CD14-positive monocyte (primary cell): ENCODE data around the gene OR51I1. TPM values are rescaled to one million over a fixed set of nuclear protein-coding genes. Genes with fewer than 3 reads are reported as not detected.

Source experiments
- DNase-seq, 3 donors: peaks; one replicate each; pipeline ENCODE4 v3.0.0-alpha.2; 2011 to 2022
- H2AFZ ChIP-seq: 2 replicates; pipeline ENCODE4 v1.6.0; 2012; ENCODE audit warnings: mild to moderate bottlenecking, low read depth, low read length, inconsistent platforms; ENCODE audit not compliant: insufficient read depth, poor library complexity, severe bottlenecking
- H3K27ac ChIP-seq, 2 donors: 1 replicate in 1 of 2; 2 replicates in 1 of 2; pipeline ENCODE4 v1.5.1; 2012 to 2013; ENCODE audit warnings: low read length in 2 of 2, control low read depth in 1 of 2, inconsistent platforms in 1 of 2, low read depth in 1 of 2, mild to moderate bottlenecking in 1 of 2
- H3K27me3 ChIP-seq, 2 donors: one replicate each; pipeline versions ENCODE4 v1.6.0 to v1.6.1; 2011 to 2013; ENCODE audit warnings: low read length in 2 of 2; ENCODE audit not compliant: control insufficient read depth in 2 of 2, insufficient read depth in 2 of 2
- H3K36me3 ChIP-seq, 2 donors: replicated peaks in 1 of 2; 1 replicate in 1 of 2; 2 replicates in 1 of 2; pipeline versions ENCODE4 v1.5.1 to v1.6.1; 2012 to 2013; ENCODE audit warnings: low read length in 2 of 2, control low read depth in 1 of 2, inconsistent platforms in 1 of 2, mild to moderate bottlenecking in 1 of 2; ENCODE audit not compliant: insufficient read depth in 2 of 2, control insufficient read depth in 1 of 2
- H3K4me1 ChIP-seq, 2 donors: 1 replicate in 1 of 2; 2 replicates in 1 of 2; pipeline versions ENCODE4 v1.5.1 to v1.6.1; 2012 to 2013; ENCODE audit warnings: low read length in 2 of 2, control low read depth in 1 of 2, inconsistent platforms in 1 of 2, mild to moderate bottlenecking in 1 of 2, moderate library complexity in 1 of 2; ENCODE audit not compliant: insufficient read depth in 2 of 2, control insufficient read depth in 1 of 2
- H3K4me2 ChIP-seq: replicated peaks from 2 replicates; pipeline ENCODE3; 2012; ENCODE audit warnings: low read length, moderate library complexity, mild to moderate bottlenecking; ENCODE audit not compliant: poor library complexity, severe bottlenecking; ENCODE audit errors: extremely low read depth
- H3K4me3 ChIP-seq, 3 experiments: fragments of 200-600 bp in 1 of 3; sonication (generic) in 1 of 3; replicated peaks in 1 of 3; 1 replicate in 2 of 3; 2 replicates in 1 of 3; pipeline ENCODE4 v1.5.1; 2011 to 2013; ENCODE audit warnings: low read length in 3 of 3, mild to moderate bottlenecking in 3 of 3, control low read depth in 2 of 3, low read depth in 2 of 3, inconsistent platforms in 1 of 3, moderate library complexity in 1 of 3
- H3K79me2 ChIP-seq: 2 replicates; pipeline ENCODE4 v1.6.0; 2012; ENCODE audit warnings: mild to moderate bottlenecking, control low read depth, inconsistent platforms, low read length, moderate library complexity; ENCODE audit not compliant: insufficient read depth
- H3K9ac ChIP-seq: 2 replicates; pipeline ENCODE4 v1.6.0; 2017; ENCODE audit warnings: low read length, mild to moderate bottlenecking; ENCODE audit not compliant: insufficient read depth, poor library complexity, severe bottlenecking
- H3K9me3 ChIP-seq, 2 donors: replicated peaks in 1 of 2; 1 replicate in 1 of 2; 2 replicates in 1 of 2; pipeline versions ENCODE4 v1.5.1 to v1.6.1; 2012 to 2013; ENCODE audit warnings: low read length in 2 of 2, control low read depth in 1 of 2; ENCODE audit not compliant: control insufficient read depth in 1 of 2, insufficient read depth in 1 of 2
- H4K20me1 ChIP-seq: 2 replicates; pipeline ENCODE4 v1.6.0; 2012; ENCODE audit warnings: mild to moderate bottlenecking, low read length, control low read depth, moderate library complexity; ENCODE audit not compliant: insufficient read depth
- H3K27ac Mint-ChIP-seq, 7 donors: one replicate each; pipeline ENCODE4 v1.8.0; 2020; ENCODE audit warnings: mild to moderate bottlenecking in 7 of 7, mixed read lengths in 7 of 7, moderate library complexity in 6 of 7, inconsistent platforms in 2 of 7
- H3K27me3 Mint-ChIP-seq, 3 donors: one replicate each; pipeline ENCODE4 v1.8.0; 2021 to 2022; ENCODE audit warnings: low read depth in 3 of 3, mild to moderate bottlenecking in 3 of 3, mixed read lengths in 3 of 3, moderate library complexity in 3 of 3, inconsistent platforms in 1 of 3
- H3K36me3 Mint-ChIP-seq, 2 donors: one replicate each; pipeline ENCODE4 v1.8.0; 2020; ENCODE audit warnings: mixed read lengths in 2 of 2, inconsistent platforms in 1 of 2, mild to moderate bottlenecking in 1 of 2
- H3K4me1 Mint-ChIP-seq: one replicate; pipeline ENCODE4 v1.8.0; 2020; ENCODE audit warnings: mild to moderate bottlenecking, mixed read lengths
- H3K4me3 Mint-ChIP-seq, 2 donors: one replicate each; pipeline ENCODE4 v1.8.0; 2020; ENCODE audit warnings: mild to moderate bottlenecking in 2 of 2, mixed read lengths in 2 of 2, moderate library complexity in 1 of 2
- H3K9me3 Mint-ChIP-seq, 7 donors: one replicate each; pipeline ENCODE4 v1.8.0; 2020 to 2022; ENCODE audit warnings: mixed read lengths in 7 of 7, mild to moderate bottlenecking in 6 of 7, moderate library complexity in 6 of 7, inconsistent platforms in 2 of 7
- CTCF ChIP-seq: fragments of 200-600 bp; IDR thresholded peaks from one replicate; pipeline ENCODE4 v1.8.0; 2022; ENCODE audit warnings: antibody characterized with exemption, mild to moderate bottlenecking
- WGBS: methylation state at CpG from one replicate; pipeline ENCODE4 v1.1.5; 2013; ENCODE audit warnings: missing lambda C conversion rate; ENCODE audit not compliant: insufficient coverage; 5-methylcytosine and 5-hydroxymethylcytosine counted together
- intact Hi-C, 2 donors: fragments of 100-400 bp; cut with micrococcal nuclease; formaldehyde crosslinking; loops; one replicate each; pipeline versions ENCODE4 v1.15.0 to v1.15.1; 2023
- polyA plus RNA-seq, 3 donors: library from polyadenylated mRNA; depleted of rRNA in 1 of 3; unstranded in 2 of 3; stranded (reverse) in 1 of 3; fragments of 300-500 nt in 2 of 3; fragments of >200 nt in 1 of 3; fragmentation: Illumina TruSeq in 2 of 3; gene quantifications; 1 replicate in 2 of 3; 2 replicates in 1 of 3; pipeline ENCODE4 v1.2.3, GENCODE V29; 2012 to 2021

Gene OR51I1
- polyA plus RNA-seq, 3 donors: not detected

GRCh38 chr11:5443835-5444393 lies 2.6 kb upstream of the OR51I1 start:
- Mint-ChIP-seq H3K4me3 (no peak overlapping the region), H3K4me1 (no peaks in the 10 kb centered on the region), H3K36me3 (no peaks in the 10 kb centered on the region), H3K9me3 (peaks cover 0 to 13% (median 2%) of the 10 kb centered on the region in 7 donors), H3K27ac (no peak overlapping the region), H3K27me3 (peaks cover 0 to 1% (median 0%) of the 10 kb centered on the region in 3 donors)
- no peak overlapping the region for H3K4me2 ChIP-seq
- 80% methylated on average over 1 of the region's 2 CpGs for WGBS
- intact Hi-C loops: no loop called here
- no peak for TF ChIP-seq CTCF
- H2AFZ ChIP-seq: no peak overlapping the region
- H3K79me2 ChIP-seq: no peaks in the 10 kb centered on the region
- no peaks in the 10 kb centered on the region for H3K36me3 ChIP-seq
- H3K4me3 ChIP-seq: no peak overlapping the region
- no peak overlapping the region for H3K27ac ChIP-seq
- H3K27me3 ChIP-seq: no peaks in the 10 kb centered on the region
- H3K9me3 ChIP-seq: peaks cover 0 to 5% of the 10 kb centered on the region in 2 donors
- H3K4me1 ChIP-seq: no peaks in the 10 kb centered on the region
- H3K9ac ChIP-seq: no peak overlapping the region
- DNase-seq: no peak
- no peaks in the 10 kb centered on the region for H4K20me1 ChIP-seq

- Histone ChIP-seq H3K4me1 (no peaks in the 10 kb centered on the region), H3K27ac (no peak overlapping the region), H4K20me1 (no peaks in the 10 kb centered on the region), H3K9me3 (no peaks in the 10 kb centered on the region), H3K36me3 (no peaks in the 10 kb centered on the region), H3K9ac (no peak overlapping the region), H3K27me3 (no peaks in the 10 kb centered on the region), H3K79me2 (no peaks in the 10 kb centered on the region), H3K4me2 (no peak overlapping the region), H2AFZ (no peak overlapping the region), H3K4me3 (no peak overlapping the region)
- no peak for TF ChIP-seq CTCF
- Mint-ChIP-seq H3K9me3 (peaks cover 0 to 6% (median 2%) of the 10 kb centered on the region in 7 donors), H3K4me3 (no peak overlapping the region), H3K4me1 (no peaks in the 10 kb centered on the region), H3K27ac (no peak overlapping the region), H3K36me3 (no peaks in the 10 kb centered on the region), H3K27me3 (peaks cover 0 to 8% (median 2%) of the 10 kb centered on the region in 3 donors)
- no CpG with 5 or more reads among the region's 3 CpGs for WGBS
- DNase-seq: no peak
- intact Hi-C loops: no loop called here
Measured at GRCh38 chr11:5423131-5423530, 18.2 kb downstream of the OR51I1 start.
